ENCODE results near the gene FGFBP3.
A peak's percentile ranks its signal among the peaks of the same experiment; 100 is the strongest.

The FGFBP3 gene

GRCh38 chr10:91925022-91925320 is 15.7 kb upstream of the FGFBP3 start:
- H3K27ac ChIP-seq (ENCODE audit: low read depth, low read length): no peak overlapping the region
- H3K9me3 ChIP-seq (ENCODE audit: control insufficient read depth, insufficient read depth, low read length): no peaks in the 10 kb centered on the region
- peak overlapping the region; percentile 80 for H3K4me3 ChIP-seq (ENCODE audit: low read depth, low read length)
- H3K9ac ChIP-seq (ENCODE audit: low read depth, low read length): no peak overlapping the region
- H3K4me1 ChIP-seq (ENCODE audit: control insufficient read depth, insufficient read depth, low read length): peaks cover 10% of the 10 kb centered on the region; the same call in 1 of the 2 replicates
- peaks cover 12% of the 10 kb centered on the region for H3K36me3 ChIP-seq (ENCODE audit: control insufficient read depth, insufficient read depth, low read length)
- H3K27me3 ChIP-seq (ENCODE audit: control insufficient read depth, insufficient read depth, low read length): no peaks in the 10 kb centered on the region

GRCh38 chr10:91924212-91925021 is 15.1 kb upstream of the FGFBP3 start:
- H3K4me1 ChIP-seq (ENCODE audit: control insufficient read depth, insufficient read depth, low read length): peaks cover 10% of the 10 kb centered on the region; the same call in 1 of the 2 replicates
- H3K27ac ChIP-seq (ENCODE audit: low read depth, low read length): peak overlapping the region; percentile 95
- H3K9ac ChIP-seq (ENCODE audit: low read depth, low read length): peak overlapping the region; percentile 92
- H3K9me3 ChIP-seq (ENCODE audit: control insufficient read depth, insufficient read depth, low read length): no peaks in the 10 kb centered on the region
- H3K27me3 ChIP-seq (ENCODE audit: control insufficient read depth, insufficient read depth, low read length): no peaks in the 10 kb centered on the region
- H3K36me3 ChIP-seq (ENCODE audit: control insufficient read depth, insufficient read depth, low read length): peaks cover 12% of the 10 kb centered on the region
- H3K4me3 ChIP-seq (ENCODE audit: low read depth, low read length): peak overlapping the region; percentile 80

GRCh38 chr10:91923371-91924211 is 14.3 kb upstream of the FGFBP3 start, which contains the start of gene BTAF1:
BTAF1 (plus strand) TSS chr10:91923770; CDS start chr10:91924077, 307 bp downstream.
- H3K9ac ChIP-seq (ENCODE audit: low read depth, low read length): peak within 1 kb of the TSS; percentile 92
- H3K27me3 ChIP-seq (ENCODE audit: control insufficient read depth, insufficient read depth, low read length): no peaks in the 10 kb centered on the region
- peak within 1 kb of the TSS; percentile 80 for H3K4me3 ChIP-seq (ENCODE audit: low read depth, low read length)
- H3K27ac ChIP-seq (ENCODE audit: low read depth, low read length): peak within 1 kb of the TSS; percentile 95
- H3K4me1 ChIP-seq (ENCODE audit: control insufficient read depth, insufficient read depth, low read length): peaks cover 10% of the 10 kb centered on the region; the same call in 1 of the 2 replicates
- peaks cover 12% of the 10 kb centered on the region for H3K36me3 ChIP-seq (ENCODE audit: control insufficient read depth, insufficient read depth, low read length)
- no peaks in the 10 kb centered on the region; the same call in 1 of the 2 replicates for H3K9me3 ChIP-seq (ENCODE audit: control insufficient read depth, insufficient read depth, low read length)

GRCh38 chr10:91919651-91920050 is 10.4 kb upstream of the FGFBP3 start:
- Histone ChIP-seq H3K4me1 (ENCODE audit: control insufficient read depth, insufficient read depth, low read length) (peaks cover 4% of the 10 kb centered on the region; the same call in 1 of the 2 replicates), H3K4me3 (ENCODE audit: low read depth, low read length) (no peak overlapping the region), H3K27me3 (ENCODE audit: control insufficient read depth, insufficient read depth, low read length) (no peaks in the 10 kb centered on the region), H3K36me3 (ENCODE audit: control insufficient read depth, insufficient read depth, low read length) (no peaks in the 10 kb centered on the region), H3K9me3 (ENCODE audit: control insufficient read depth, insufficient read depth, low read length) (no peaks in the 10 kb centered on the region; the same call in 1 of the 2 replicates), H3K27ac (ENCODE audit: low read depth, low read length) (no peak overlapping the region), H3K9ac (ENCODE audit: low read depth, low read length) (no peak overlapping the region)

GRCh38 chr10:91910467-91910866 is 1.2 kb upstream of the FGFBP3 start:
- H3K4me1 ChIP-seq (ENCODE audit: control insufficient read depth, insufficient read depth, low read length): peaks cover 7% of the 10 kb centered on the region; the same call in 1 of the 2 replicates
- no peak overlapping the region for H3K9ac ChIP-seq (ENCODE audit: low read depth, low read length)
- no peaks in the 10 kb centered on the region for H3K9me3 ChIP-seq (ENCODE audit: control insufficient read depth, insufficient read depth, low read length)
- peaks cover 16% of the 10 kb centered on the region for H3K36me3 ChIP-seq (ENCODE audit: control insufficient read depth, insufficient read depth, low read length)
- no peaks in the 10 kb centered on the region for H3K27me3 ChIP-seq (ENCODE audit: control insufficient read depth, insufficient read depth, low read length)
- no peak overlapping the region for H3K27ac ChIP-seq (ENCODE audit: low read depth, low read length)
- H3K4me3 ChIP-seq (ENCODE audit: low read depth, low read length): no peak overlapping the region

- Histone ChIP-seq H3K4me3 (ENCODE audit: low read depth, low read length) (peak overlapping the region; percentile 88), H3K4me1 (ENCODE audit: control insufficient read depth, insufficient read depth, low read length) (peaks cover 7% of the 10 kb centered on the region; the same call in 1 of the 2 replicates), H3K9me3 (ENCODE audit: control insufficient read depth, insufficient read depth, low read length) (no peaks in the 10 kb centered on the region), H3K27ac (ENCODE audit: low read depth, low read length) (peak overlapping the region; percentile 44), H3K27me3 (ENCODE audit: control insufficient read depth, insufficient read depth, low read length) (no peaks in the 10 kb centered on the region), H3K9ac (ENCODE audit: low read depth, low read length) (peak overlapping the region; percentile 44; the same call in 1 of the 2 replicates), H3K36me3 (ENCODE audit: control insufficient read depth, insufficient read depth, low read length) (peaks cover 16% of the 10 kb centered on the region)
These were observed 759 bp downstream of the FGFBP3 start for GRCh38 chr10:91908337-91909116.

- H3K27me3 ChIP-seq (ENCODE audit: control insufficient read depth, insufficient read depth, low read length): no peaks in the 10 kb centered on the region
- no peaks in the 10 kb centered on the region for H3K9me3 ChIP-seq (ENCODE audit: control insufficient read depth, insufficient read depth, low read length)
- H3K9ac ChIP-seq (ENCODE audit: low read depth, low read length): peak overlapping the region; percentile 44; the same call in 1 of the 2 replicates
- H3K4me1 ChIP-seq (ENCODE audit: control insufficient read depth, insufficient read depth, low read length): peaks cover 7% of the 10 kb centered on the region; the same call in 1 of the 2 replicates
- peaks cover 16% of the 10 kb centered on the region for H3K36me3 ChIP-seq (ENCODE audit: control insufficient read depth, insufficient read depth, low read length)
- H3K27ac ChIP-seq (ENCODE audit: low read depth, low read length): peak overlapping the region; percentile 44
- peak overlapping the region; percentile 88 for H3K4me3 ChIP-seq (ENCODE audit: low read depth, low read length)
These were observed 1.4 kb downstream of the FGFBP3 start for GRCh38 chr10:91907914-91908336.

- Histone ChIP-seq H3K4me3 (ENCODE audit: low read depth, low read length) (peak overlapping the region; percentile 88), H3K27ac (ENCODE audit: low read depth, low read length) (no peak overlapping the region), H3K4me1 (ENCODE audit: control insufficient read depth, insufficient read depth, low read length) (peaks cover 14% of the 10 kb centered on the region; the same call in 1 of the 2 replicates), H3K9ac (ENCODE audit: low read depth, low read length) (no peak overlapping the region), H3K36me3 (ENCODE audit: control insufficient read depth, insufficient read depth, low read length) (peaks cover 16% of the 10 kb centered on the region), H3K9me3 (ENCODE audit: control insufficient read depth, insufficient read depth, low read length) (no peaks in the 10 kb centered on the region), H3K27me3 (ENCODE audit: control insufficient read depth, insufficient read depth, low read length) (no peaks in the 10 kb centered on the region)
These were observed 2.2 kb downstream of the FGFBP3 start for GRCh38 chr10:91907033-91907594.

- peaks cover 9% of the 10 kb centered on the region; the same call in 1 of the 2 replicates for H3K4me1 ChIP-seq (ENCODE audit: control insufficient read depth, insufficient read depth, low read length)
- H3K4me3 ChIP-seq (ENCODE audit: low read depth, low read length): no peak overlapping the region
- H3K36me3 ChIP-seq (ENCODE audit: control insufficient read depth, insufficient read depth, low read length): peaks cover 13% of the 10 kb centered on the region
- no peaks in the 10 kb centered on the region for H3K9me3 ChIP-seq (ENCODE audit: control insufficient read depth, insufficient read depth, low read length)
- no peaks in the 10 kb centered on the region for H3K27me3 ChIP-seq (ENCODE audit: control insufficient read depth, insufficient read depth, low read length)
- H3K9ac ChIP-seq (ENCODE audit: low read depth, low read length): no peak overlapping the region
- peak overlapping the region; percentile 73 for H3K27ac ChIP-seq (ENCODE audit: low read depth, low read length)
These were observed 7.3 kb downstream of the FGFBP3 start for GRCh38 chr10:91901784-91902677.

Measured in HUES48 (cell line).